ENCODE measurements around the gene ATXN10. TPM values are rescaled to one million over a fixed set of nuclear protein-coding genes. Genes with fewer than 3 reads are reported as not detected.

ATXN10 gene
- total and polyA plus RNA-seq, 2 of the 8 experiments (the other 6 are each of a cell fraction or from before 2014, with no cell fraction given) = 134 to 210 TPM

- DNase-seq (ENCODE audit: low read depth in 1 of 2, low spot score in 2 of 2) (no peak), FAIRE-seq (no peak)
- Histone ChIP-seq H2BK15ac (ENCODE audit: low read length) (no peak overlapping the region), H3K23ac (ENCODE audit: insufficient read length) (no peak overlapping the region), H3K9me3 (ENCODE audit: insufficient read depth in 2 of 2, low read depth in 1 of 2, low read length in 1 of 2) (no peaks in the 10 kb centered on the region), H3K4me2 (ENCODE audit: insufficient read depth in 1 of 2, low read depth in 2 of 2, low read length in 2 of 2) (no peak overlapping the region), H2BK120ac (replicated peaks; ENCODE audit: low read depth, low read length) (no peak overlapping the region), H3K79me2 (ENCODE audit: control insufficient read depth in 1 of 2, insufficient read depth in 2 of 2, low read length in 2 of 2) (peaks cover 0 to 24% of the 10 kb centered on the region in 2 experiments; a peak in 1 of 4 replicates), H4K5ac (ENCODE audit: insufficient read length, low read depth, low read length) (no peak overlapping the region), H3K4me3 (ENCODE audit: extremely low read depth in 1 of 4, insufficient read depth in 2 of 4, low read depth in 3 of 4, low read length in 4 of 4) (no peak overlapping the region), H4K91ac (replicated peaks; ENCODE audit: insufficient read length, low read length) (no peak overlapping the region), H2BK12ac (ENCODE audit: low read depth, low read length) (no peak overlapping the region), H2AK5ac (ENCODE audit: low read depth, low read length) (no peak overlapping the region), H3K27me3 (replicated peaks in 1 of 4; ENCODE audit: control insufficient read depth in 3 of 4, extremely low read depth in 1 of 4, insufficient read depth in 3 of 4, low read length in 3 of 4) (no peaks in the 10 kb centered on the region), H3K4me1 (replicated peaks in 1 of 4; ENCODE audit: control insufficient read depth in 3 of 4, insufficient read depth in 4 of 4, low read length in 3 of 4) (peaks cover 0 to 5% (median 0%) of the 10 kb centered on the region in 4 experiments; a peak in 1 of 7 replicates), H3K9ac (replicated peaks in 1 of 4; ENCODE audit: extremely low read depth in 1 of 4, low read depth in 3 of 4, low read length in 3 of 4) (no peak overlapping the region), H3K4ac (replicated peaks; ENCODE audit: insufficient read length, low read depth, low read length) (no peak overlapping the region), H4K8ac (ENCODE audit: extremely low read depth, insufficient read depth, low read length) (no peak overlapping the region), H3K27ac (ENCODE audit: low read depth, low read length) (no peak overlapping the region), H3K18ac (ENCODE audit: extremely low read depth, low read length) (no peak overlapping the region), H3K14ac (ENCODE audit: insufficient read length) (no peak overlapping the region), H3K23me2 (ENCODE audit: low read depth, low read length) (no peaks in the 10 kb centered on the region), H4K20me1 (replicated peaks in 1 of 2; ENCODE audit: control insufficient read depth in 1 of 2, insufficient read depth in 2 of 2, low read length in 2 of 2) (peaks cover 0 to 4% of the 10 kb centered on the region in 2 experiments), H2AFZ (ENCODE audit: low read length) (no peak overlapping the region), H3K79me1 (ENCODE audit: low read depth, low read length) (peaks cover 5% of the 10 kb centered on the region; the same call in 1 of the 2 replicates), H2BK20ac (ENCODE audit: low read length) (no peak overlapping the region), H3K56ac (replicated peaks; ENCODE audit: insufficient read length, low read depth, low read length) (no peak overlapping the region), H3K36me3 (ENCODE audit: control insufficient read depth in 2 of 4, insufficient read depth in 4 of 4, low read length in 3 of 4) (peaks cover 3 to 27% (median 17%) of the 10 kb centered on the region in 4 experiments; a peak in 6 of 8 replicates), H2BK5ac (ENCODE audit: low read depth, low read length) (no peak overlapping the region)
- CTCF ChIA-PET (ENCODE audit: partially characterized antibody) = no interaction called here
- WGBS, 2 experiments (ENCODE audit: extremely low coverage in 1 of 2, insufficient coverage in 1 of 2, insufficient read length in 1 of 2, insufficient replicate concordance in 2 of 2, low coverage in 1 of 2, low lambda C conversion rate in 2 of 2, missing lambda C conversion rate in 1 of 2) = 95% methylated on average over 2 of the region's 2 CpGs; no CpG with 5 or more reads in 1 of the 2 experiments
- POLR2A ChIA-PET (ENCODE audit: partially characterized antibody) = interaction anchor here (0.6 kb wide), 1 partner anchor 86 kb away, joined by 3 read pairs; no protein-coding TSS in a partner anchor
- TF ChIP-seq POLR2A (IDR thresholded peaks at IDR 0.05; ENCODE audit: control extremely low read depth in 1 of 2, low read depth in 2 of 2, low read length in 2 of 2) = no peak
- no peak for TF ChIP-seq SIRT6 (IDR thresholded peaks at IDR 0.05; ENCODE audit: low read length)
- no peak for TF ChIP-seq ASH2L (IDR thresholded peaks at IDR 0.05; ENCODE audit: low read length)
- no peak for TF ChIP-seq RNF2 (IDR thresholded peaks at IDR 0.05; ENCODE audit: borderline replicate concordance, low read depth, low read length, missing control alignments, poor library complexity, severe bottlenecking)
- TF ChIP-seq POLR2AphosphoS5 (IDR thresholded peaks at IDR 0.05; ENCODE audit: low read depth, low read length) = no peak
- TF ChIP-seq SP4 (IDR thresholded peaks at IDR 0.05; ENCODE audit: low read length) = no peak
- TF ChIP-seq CHD1 (IDR thresholded peaks at IDR 0.05; ENCODE audit: low read depth, low read length) = no peak
These were observed 33.0 kb downstream of the ATXN10 start for GRCh38 chr22:45704648-45705047.

All from H1 (cell line).